ENCODE results near the gene NDUFAF4.
A peak's percentile ranks its signal among the peaks of the same experiment; 100 is the strongest.
"Not testable (repeated sequence)": the region's sequence is repeated elsewhere in the genome, so short reads cannot be mapped to it uniquely, and the experiment has no call there.

Gene NDUFAF4

DNA sequence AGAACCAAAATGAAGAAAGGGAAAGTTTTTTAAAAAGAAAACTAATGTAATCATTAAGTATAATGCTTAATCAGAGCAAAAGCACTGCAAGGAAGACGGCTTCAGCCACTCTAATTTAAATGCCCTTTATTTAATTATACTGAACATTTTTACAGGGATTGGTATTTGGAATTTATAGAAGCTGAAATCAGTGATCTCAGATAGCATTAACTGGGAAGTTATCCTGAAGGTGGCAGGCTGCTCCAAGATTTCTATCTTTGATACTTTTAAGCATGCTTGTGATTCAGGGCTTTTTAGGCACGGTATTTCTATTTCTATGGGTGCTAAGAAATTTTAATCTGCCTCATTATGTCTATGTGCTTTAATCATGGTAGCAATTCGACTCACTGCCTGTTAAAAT is 1.3 kb upstream of the NDUFAF4 start:
- peak; percentile 15 for DNase-seq (ENCODE audit: low read depth)

DNA sequence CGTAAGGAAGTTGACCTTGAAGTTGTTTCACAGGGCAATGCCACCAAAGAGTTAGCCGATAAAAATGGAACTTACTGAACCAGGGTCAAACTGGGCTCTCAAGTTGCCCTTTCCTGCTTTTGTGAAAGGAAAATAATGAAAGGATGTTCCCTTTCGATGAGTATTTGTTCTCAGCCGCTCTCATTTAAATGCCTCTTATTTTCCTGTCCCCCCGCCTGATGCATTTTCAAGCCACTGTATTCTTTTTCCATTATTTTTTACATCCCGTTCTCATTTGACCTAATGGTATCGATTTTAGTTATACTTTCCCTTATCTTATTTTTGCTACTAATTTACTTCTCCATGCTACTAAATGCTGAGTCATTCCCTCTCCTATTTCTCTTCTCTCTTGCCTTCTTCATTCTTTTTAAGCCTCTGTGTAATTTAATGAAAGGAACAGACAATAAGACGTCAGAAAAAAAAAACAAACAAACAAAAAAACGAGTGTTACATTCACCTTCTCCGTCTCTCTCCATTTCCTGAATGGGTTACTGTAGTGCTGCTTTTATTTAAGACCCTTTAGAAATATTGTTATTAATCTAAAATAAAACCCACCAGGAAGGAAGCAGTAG is 655 bp upstream of the NDUFAF4 start:
- DNase-seq (ENCODE audit: low read depth), result no peak

DNA sequence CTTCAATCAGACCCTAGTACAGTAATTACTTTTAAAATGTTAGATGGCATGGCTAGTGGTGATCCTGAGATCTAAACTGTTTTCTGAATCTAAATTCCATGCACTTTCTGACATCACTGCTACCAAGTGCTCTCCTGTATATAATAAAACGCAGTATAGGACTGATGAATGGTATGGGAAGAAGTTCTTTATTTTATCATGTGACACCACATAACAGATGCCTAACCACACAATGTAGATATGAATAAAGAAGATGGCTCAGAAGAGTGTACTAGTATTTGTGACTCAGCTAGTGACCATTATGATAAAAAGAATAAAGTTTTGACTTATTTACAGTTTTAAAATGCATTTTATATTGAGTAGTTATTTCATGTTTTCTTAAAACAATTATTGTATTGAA is 8.5 kb downstream of the NDUFAF4 start:
- DNase-seq (ENCODE audit: low read depth), result no peak

DNA sequence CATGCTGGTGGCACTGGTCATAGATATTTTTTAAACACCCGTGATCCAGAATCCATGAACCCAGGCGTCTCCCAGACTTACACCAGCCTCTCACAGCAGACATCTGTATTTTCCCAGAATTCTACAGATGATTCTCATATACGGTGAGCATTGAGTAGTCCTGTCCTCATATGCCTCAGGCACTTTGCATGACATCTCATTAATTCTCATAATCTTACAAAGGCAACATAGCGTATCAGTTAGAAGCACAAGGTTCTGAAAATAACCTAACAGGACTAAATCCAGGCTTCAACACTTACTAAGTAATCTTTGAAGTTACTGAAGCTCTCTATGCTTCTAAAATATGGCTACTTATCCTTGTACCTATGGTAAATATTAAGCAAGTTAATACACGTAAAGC is 8.9 kb downstream of the NDUFAF4 start:
- DNase-seq (ENCODE audit: low read depth), result no peak

DNA sequence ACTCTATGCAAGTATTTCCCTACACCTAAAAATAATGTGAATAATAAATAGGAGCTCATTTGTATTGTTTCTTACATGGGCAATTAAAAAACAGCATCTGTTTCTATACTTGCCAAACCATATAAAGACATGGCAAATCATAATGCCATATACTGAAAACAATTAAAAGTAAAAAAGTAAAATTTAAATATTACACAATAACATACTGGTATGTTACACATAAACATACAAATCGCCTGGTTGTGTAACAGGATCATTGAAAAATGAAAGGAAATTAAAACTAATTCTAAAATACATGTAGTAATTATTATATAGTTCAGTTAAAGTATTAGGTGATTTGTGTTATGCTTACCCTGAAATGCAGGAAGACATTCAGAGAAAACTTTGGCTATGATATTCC is 11.2 kb downstream of the NDUFAF4 start:
- DNase-seq (ENCODE audit: low read depth), result no peak

DNA sequence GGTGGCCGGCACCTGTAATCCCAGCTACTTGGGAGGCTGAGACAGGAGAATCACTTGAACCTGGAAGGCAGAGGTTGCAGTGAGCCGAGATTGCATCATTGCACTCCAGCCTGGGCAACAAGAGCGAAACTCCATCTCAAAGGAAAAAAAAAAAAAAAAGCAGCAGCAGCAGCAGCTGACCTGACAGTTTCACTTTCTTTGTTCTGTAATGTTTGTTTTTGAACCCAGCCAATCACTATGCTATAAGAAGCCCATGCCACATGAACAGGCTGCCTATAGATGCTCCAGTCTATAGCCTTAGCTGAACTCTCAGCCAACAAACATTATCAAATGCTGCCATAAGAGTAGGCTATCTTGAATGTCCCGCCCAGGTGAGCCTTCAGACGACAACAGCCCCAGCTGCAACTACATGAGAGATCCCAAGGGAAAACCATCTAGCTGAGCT is 12.5 kb downstream of the NDUFAF4 start:
- DNase-seq (ENCODE audit: low read depth), result not testable (repeated sequence)

DNA sequence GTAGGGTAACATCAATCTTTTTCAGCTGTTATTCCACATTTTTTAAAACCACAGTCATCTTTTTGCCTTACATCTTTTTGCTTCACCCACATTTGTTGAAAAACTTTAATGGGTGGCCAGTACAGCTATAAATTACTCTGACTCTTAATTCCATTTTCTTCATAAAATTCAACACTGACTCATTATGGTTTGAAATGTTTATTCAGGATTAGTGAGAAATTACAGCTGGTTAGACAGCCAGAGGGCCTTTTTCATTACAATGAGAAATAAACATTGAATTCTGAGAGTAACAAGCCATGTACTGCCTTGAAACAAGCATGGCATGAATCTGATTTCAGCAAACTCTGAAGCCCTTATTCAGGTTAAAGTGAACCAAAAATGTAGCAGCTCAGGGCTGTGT is 19.5 kb downstream of the NDUFAF4 start:
- DNase-seq (ENCODE audit: low read depth), result no peak

DNA sequence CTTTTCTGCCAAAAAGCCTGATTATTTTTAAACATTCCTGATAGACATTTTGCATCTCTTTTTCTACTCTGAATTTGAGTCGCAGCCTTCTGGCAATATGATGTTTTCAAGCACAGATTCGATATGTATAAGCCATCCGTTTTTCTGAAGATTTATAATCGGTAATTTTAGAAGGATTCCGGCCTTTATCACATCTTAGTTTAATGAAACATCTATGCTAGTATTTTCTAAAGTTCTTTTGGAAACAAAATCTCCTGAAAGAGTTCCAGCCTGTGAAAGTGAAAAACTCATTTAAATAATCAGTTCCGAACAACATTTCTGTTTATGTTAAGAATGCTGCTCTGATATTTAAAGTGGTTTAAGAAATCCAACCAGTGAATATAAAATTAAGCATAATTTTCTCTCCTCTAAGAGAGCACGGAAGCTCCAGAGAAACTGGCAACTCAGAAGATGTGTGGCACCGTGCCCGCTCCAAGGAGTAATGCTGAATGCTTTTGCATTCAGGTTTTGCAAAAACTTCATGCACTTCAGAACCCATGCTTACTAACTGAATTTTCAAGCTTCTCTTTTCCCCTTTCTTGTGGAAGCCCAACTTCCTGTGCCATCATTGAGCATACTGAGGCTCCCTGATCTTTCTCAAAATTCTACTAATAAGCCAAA is 20.7 kb downstream of the NDUFAF4 start:
- DNase-seq (ENCODE audit: low read depth), result no peak

DNA sequence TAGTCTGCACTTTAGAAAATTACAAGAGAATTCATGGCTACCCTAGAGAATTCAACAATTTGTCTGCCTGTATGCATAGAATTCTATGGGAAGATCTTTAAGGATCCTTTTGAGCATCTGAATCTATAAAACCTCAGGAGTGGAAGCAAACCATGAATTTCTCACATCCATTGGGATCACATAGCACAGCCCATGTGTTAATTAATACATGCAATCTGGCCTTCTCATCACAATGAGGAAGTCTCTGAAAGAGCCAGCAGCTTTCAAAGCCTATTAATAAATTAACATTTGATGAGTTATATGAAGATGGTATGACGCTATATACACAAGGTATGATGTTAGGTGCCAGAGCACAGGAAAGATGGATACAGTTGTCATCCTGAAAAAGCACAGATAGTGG is 24.7 kb downstream of the NDUFAF4 start:
- no peak for DNase-seq (ENCODE audit: low read depth)

DNA sequence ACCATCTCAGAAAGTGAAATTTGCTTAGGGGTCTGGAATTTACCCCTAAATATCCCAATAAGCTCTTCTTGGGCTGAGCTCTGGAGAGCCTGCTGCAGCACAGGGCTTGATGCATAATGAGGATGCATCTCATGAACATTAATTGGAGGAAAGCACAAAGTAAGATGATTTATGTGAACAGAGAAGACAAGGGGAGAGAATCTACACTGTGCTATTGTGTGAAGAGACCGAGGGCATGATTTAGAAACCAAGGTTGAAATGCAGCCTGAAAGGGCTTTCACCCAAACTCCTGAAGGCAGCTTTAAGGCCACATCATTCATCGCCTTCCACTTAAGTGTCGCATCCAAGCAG is 32.7 kb downstream of the NDUFAF4 start:
- no peak for DNase-seq (ENCODE audit: low read depth)

DNA sequence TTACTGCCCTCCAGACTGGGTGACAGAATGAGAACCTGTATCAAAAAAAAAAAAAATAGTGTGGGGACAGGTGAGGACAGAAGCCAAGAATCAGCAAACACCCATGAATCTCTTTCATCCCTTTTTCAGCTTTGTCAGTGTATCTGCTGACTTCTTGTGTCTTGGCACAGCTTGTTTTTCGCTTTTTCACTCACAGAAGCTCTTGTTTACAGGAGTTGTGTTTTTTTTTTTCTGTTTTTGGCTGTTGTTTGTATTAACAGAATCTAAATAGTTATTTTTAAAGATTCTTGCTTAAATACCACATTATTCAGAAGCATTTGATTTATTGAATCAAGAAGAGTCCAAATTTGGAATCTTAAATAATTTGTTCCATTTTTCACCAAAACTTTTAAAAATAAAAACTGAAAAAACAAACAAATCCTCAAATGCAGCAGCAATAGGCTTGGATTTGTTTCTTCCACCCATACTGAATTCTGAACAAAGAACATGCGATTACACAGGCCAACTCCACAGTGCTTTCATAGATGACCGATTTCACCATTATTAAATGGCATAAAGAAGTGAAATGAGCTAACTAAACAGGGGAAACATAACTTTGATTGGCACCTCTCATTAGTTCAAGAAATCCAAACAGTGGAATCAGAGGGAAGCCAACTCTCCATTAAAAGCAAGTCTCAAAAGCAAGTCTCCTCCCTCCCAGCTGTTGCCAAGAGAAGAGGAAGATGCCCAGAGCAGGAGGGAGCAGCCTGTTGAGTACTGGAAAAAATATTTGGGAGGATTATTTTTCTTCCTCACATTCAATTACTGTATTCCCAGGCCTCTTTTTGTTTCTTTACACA is 33.3 kb downstream of the NDUFAF4 start:
- no peak for DNase-seq (ENCODE audit: low read depth)

DNA sequence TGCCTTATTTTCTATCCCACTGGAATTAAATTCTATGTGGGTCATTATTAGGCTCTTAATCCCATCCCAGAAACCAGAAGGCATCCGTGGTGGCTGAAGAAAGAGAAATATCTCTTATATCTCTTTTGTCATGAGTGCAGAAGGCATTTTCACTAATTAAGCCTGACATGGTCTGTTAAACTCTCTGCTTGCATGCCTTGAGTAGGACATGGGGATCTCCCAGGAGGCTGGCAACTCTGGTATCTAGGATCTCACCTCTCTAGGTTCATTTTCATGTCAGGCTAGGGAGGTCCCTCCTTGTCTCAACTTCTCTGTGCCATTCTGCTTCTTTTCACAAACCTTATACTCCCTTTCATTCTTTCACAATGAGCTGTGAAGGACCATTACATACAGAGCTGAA is 35.1 kb downstream of the NDUFAF4 start:
- DNase-seq (ENCODE audit: low read depth), result no peak

DNA sequence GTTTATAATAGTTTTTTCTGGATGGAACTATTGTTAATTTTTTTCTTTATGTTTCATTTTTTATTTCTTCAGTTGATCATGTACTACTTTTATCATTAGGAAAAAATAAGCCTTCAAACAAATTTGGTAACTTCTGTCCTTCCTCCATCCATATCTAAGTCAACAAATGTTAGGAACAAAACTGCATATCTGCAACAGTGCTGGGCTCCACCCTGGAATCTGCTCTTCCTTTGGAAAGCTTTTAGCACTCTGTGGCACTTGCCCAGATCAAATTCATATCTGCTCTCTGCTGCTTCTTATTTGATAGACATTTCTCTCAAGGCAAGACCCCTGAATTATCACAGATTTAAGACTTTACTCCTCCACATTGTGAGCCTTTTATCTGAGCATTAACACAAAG is 36.1 kb downstream of the NDUFAF4 start:
- DNase-seq (ENCODE audit: low read depth), result no peak

DNA sequence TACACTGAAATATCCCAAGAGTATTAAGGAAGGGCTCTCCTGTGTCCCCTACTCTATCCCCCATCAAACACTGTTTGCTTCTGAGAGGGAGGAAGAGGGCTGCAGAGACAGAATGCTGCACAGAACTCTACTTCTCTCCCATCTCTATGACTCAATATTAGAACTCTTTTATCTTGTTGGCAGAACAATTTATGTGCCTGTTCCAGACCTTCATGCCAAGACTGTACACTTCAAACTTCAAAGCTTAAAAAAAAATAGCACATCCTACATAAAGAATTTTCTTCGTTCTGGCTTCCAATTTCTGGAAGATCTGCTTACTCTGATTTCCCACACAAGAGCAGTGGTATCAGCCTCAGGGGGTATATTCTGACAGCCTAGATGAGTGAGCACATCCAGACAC is 40.8 kb downstream of the NDUFAF4 start:
- DNase-seq (ENCODE audit: low read depth), result no peak

DNA sequence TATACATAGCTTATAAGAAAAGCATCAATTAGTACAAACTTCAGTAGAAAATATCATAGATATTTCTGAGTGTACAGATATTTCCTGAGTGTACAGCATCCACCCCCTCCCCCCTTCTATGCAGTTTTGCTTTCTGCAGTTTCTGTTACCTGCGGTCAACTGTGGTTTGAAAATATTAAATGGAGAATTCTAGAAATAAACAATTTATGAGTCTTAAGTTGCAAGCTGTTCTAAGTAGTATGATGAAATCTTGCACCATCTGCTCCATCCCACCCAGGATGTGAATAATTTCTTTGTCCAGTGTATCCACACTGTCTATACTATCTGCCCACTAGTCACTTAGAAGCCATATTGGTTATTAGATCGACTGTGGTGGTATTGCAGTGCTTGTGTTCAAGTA is 44.6 kb downstream of the NDUFAF4 start:
- no peak for DNase-seq (ENCODE audit: low read depth)

DNA sequence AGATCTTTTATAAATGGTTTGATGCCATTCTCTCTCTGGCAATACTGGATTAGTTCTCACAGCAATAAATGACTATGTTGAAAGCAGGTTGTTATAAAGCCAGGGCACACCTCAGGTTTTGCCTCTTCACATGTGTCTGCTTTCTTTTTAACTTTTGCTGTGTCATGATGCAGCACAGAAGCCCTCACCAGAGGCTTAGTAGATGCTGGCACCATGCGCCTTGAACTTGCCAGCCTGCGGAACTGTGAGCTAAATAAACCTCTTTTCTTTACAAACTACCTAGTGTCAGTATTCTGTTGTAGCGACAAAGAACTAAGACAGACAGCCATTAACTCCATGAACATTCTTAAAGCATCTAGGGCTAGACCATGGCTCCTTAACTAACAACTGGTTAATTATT is 45.1 kb downstream of the NDUFAF4 start:
- DNase-seq (ENCODE audit: low read depth), result no peak

DNA sequence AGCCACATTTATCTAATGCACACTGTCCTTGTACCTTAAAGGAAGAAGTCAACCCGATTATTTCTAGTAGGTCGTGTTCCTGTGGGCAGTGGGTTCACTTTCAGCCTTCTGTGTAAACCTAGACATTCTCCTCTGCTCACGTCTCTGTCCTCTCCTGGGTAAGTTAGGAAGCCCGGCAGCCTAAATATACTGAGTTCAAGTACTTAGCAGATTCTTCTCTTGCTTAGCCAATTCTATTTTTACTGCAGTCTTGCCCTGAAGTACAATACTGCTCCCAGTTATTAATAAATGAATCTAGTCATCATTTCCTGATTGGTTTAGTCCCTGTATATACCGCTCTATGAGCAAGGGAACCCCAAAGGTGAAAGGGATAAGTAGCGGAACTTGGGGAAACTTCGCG is 45.8 kb downstream of the NDUFAF4 start:
- DNase-seq (ENCODE audit: low read depth), result no peak

DNA sequence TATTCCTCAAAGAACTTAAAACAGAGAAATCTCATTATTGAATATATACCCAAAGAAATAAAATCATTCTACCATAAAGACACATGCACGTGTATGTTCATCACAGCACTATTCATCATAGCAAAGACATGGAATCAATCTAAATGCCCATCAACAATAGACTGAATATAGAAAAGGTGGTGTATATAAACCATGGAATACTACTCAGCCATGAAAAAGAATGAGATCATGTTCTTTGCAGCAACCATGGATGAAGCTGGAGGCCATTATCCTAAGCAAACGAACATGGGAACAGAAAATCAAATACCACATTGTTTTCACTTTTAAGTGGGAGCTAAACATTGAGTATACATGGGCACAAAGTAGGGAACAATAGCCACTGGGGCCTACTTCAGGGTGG is 48.1 kb downstream of the NDUFAF4 start:
- no peak for DNase-seq (ENCODE audit: low read depth)

DNA sequence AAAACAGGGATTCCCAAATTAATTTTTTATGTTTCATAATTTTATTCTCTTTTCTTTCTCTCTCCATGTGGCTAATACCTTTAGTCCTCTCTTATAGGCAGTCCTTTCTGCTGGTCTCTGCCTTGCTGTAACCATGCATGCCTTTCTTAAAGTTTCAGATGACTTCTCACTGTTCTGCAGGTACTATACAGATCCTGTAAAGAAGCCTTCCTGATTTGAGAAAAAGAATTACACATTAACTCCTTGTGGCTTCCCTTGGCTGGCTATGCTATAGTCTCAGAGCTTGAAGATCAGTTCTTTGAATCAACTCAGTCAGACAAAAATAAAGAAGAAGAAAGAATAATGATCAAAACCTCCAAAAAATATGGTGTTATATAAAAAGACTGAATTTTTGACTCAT is 53.2 kb downstream of the NDUFAF4 start:
- no peak for DNase-seq (ENCODE audit: low read depth)

DNA sequence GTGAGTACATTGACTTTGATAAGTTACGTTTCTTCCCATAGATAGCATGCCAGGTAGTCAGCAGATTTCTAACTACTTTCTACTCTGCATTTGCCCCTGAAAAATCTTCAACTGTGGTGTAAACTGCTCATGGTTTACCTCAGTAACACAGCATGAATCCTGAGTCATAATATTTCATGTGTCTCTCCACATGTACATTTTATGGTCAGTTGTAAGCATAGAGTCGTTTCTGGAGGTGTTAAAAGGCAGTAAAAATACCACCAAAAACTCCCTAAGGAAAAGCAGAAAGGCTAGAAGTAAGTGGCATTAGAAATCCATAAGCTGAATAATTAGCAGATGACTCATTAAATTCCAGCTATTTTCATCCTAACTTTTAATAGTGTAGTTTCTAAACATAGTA is 56.3 kb downstream of the NDUFAF4 start:
- no peak for DNase-seq (ENCODE audit: low read depth)
